NCI-H146 treated with DMSO at 0.1 percent for 48 hours (cell line): ENCODE measurements around the gene BATF2.
"Not testable (repeated sequence)": the region's sequence is repeated elsewhere in the genome, so short reads cannot be mapped to it uniquely, and the experiment has no call there.

Source experiments
- DNase-seq: peaks from one replicate; lab custom pipeline; 2025; ENCODE audit not compliant: unreplicated experiment; lab: John Stamatoyannopoulos, UW

The BATF2 gene, protein sequence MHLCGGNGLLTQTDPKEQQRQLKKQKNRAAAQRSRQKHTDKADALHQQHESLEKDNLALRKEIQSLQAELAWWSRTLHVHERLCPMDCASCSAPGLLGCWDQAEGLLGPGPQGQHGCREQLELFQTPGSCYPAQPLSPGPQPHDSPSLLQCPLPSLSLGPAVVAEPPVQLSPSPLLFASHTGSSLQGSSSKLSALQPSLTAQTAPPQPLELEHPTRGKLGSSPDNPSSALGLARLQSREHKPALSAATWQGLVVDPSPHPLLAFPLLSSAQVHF

DNA sequence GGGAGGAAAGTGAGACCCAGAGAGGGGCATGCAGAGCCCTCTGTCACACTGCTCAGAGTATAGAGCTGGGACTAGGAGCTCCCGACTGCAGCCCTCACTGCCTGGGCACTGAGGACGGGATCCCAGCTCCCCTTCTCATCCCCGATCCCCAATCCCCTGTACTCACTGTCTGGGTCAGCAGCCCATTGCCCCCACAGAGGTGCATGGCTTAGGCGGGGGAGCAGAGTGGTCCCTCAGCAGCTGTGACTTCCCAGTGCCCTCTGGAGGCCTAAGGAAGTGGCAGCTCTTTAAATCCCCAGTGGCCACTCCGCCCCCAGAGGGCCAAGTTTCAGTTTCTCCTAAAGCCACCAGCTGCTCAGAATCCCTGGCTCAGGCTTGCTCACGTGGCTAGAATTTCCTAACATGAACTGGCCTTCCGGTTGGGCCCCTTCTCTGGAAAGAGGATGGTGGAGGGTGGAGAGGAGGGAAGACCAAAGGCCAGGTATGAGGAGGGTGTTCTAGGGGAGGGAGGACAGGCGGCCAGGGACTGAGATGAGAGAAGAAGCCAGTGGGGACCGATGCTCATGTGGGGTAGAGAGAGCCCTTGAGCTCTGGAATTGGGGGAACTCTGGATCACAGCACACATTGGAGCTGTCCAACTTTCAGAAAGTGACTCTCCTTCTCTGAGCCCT lies at the start of gene BATF2:
BATF2 (minus strand) TSS at position 262 of the 671 bp plus-strand sequence; CDS start at position 205, 57 bp downstream.
- DNase-seq, result peak; percentile 48

GRCh38 chr11:65045728-65046127 lies 49.0 kb upstream of the BATF2 start:
- DNase-seq, result no peak

DNA sequence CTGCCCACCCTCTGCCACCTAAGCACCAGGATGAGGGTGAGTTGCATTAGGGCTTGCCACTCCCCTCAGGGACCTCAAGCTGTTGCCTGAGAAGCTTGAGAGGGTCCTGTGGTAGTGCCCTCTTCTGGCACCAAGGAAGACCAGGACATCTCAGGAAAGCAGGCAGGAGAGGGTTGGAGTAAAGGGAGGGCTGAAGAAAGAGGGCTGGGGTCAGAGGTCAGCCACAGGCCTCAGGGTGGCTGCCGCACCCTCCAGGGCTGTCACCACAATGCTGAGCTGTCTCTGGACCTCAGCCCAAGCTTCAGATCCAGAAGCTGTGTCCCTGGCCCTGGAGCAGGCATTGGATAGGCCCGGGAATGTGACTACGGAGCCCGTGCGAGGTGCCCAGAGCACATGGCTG lies 48.3 kb upstream of the BATF2 start:
- no peak for DNase-seq

GRCh38 chr11:65043881-65044501 lies 47.2 kb upstream of the BATF2 start:
- no peak for DNase-seq

DNA sequence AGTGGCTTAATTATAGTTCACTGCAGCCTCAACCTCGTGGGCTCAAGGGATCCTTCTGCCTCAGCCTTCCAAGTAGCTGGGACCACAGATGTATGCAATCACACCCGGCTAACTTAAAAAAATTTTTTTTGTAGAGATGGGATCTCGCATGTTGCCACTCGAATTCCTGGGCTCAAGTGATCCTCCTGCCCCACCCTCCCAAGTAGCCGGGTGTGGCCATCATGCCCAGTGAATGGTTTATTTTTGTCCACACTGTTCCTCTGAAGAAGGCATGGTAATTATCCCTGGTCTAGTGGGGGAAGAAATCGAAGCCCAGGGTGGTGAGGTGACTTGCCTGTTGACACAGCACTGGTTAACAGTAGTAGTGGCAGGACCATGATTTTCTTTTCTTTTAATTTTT lies 46.1 kb upstream of the BATF2 start:
- DNase-seq, result no peak

- DNase-seq, result peak; percentile 92
Measured at GRCh38 chr11:65040847-65041622, 44.3 kb upstream of the BATF2 start, which contains the start of gene SAC3D1. SAC3D1 (plus strand) TSS chr11:65041210; CDS start chr11:65041293, 83 bp downstream.

DNA sequence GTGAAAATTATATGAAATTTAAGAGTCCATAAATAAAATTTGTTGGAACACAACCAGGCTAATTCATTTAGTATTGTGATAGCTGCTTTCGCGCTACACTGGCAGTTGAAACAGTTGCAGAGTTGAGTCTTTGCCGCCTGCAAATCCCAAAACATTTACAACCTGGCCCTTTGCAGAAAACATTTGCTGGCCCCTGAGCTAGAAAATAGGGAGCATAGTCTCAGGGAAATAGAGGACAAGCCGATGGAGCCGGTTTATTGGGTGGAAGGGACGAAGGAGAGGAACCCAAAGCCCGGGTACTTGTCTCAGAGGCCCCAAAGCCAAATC lies 43.7 kb upstream of the BATF2 start:
- no peak for DNase-seq

DNA sequence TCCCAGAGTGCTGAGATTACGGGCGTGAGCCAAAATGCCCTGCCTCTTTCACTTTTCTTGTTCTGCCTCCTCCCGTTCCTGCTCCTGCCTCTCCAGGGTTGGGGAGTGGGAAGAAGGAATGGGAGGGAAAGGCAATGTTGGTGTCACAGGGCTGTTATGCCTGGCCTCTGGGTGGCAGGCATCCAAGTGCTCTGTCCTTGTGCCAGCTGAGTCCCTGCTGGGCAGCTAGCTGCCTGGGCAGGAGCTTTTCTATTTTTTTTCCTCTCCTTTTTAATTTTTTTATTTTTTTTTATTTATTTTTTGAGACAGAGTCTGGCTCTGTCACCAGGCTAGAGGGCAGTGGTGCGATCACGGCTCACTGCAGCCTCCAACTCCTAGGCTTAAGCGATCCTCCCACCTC lies 40.2 kb upstream of the BATF2 start:
- no peak for DNase-seq

DNA sequence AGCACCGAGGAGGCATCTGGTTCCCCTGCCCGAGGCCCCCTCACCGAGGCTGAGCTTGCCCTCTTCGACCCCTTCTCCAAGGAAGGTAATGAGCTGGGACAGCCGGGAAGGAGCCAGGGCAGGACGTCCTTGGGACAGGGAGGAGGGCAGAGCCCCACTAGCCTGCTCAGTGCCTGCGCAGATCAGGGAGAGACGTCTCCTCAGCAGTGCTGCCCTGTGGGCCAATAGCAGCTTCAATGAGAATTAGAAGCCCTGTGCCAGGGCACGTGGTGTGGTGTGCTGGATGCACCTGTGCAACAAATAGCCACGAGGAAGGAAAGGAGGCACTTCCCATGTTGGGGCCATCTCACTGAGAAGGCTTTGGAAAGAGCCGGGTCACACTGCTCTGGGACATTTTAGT lies 38.8 kb upstream of the BATF2 start:
- no peak for DNase-seq

GRCh38 chr11:65034423-65034822 lies 37.7 kb upstream of the BATF2 start:
- no peak for DNase-seq

DNA sequence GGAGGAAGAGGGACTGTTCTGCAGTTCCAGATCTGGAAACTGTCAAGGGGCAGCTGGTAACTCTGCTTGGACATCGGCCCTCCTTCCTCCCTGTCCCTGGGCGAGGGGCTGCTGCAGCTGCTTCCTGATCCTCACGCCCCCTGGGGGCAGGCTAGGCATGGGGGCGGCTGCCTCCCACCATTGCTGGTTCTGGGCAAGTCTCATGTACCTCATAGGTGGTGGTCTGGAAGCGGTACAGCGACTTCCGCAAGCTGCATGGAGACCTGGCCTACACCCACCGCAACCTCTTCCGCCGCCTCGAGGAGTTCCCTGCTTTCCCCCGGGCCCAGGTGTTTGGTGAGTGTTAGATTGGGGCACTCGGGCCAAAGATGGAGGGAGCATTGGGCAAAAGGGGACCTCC lies 35.4 kb upstream of the BATF2 start:
- no peak for DNase-seq

- DNase-seq, result peak; percentile 96
Measured at GRCh38 chr11:65027213-65028067, 30.7 kb upstream of the BATF2 start, which contains the start of gene SNX15. SNX15 (plus strand) TSS chr11:65027439; CDS start chr11:65027538, 99 bp downstream.

GRCh38 chr11:65026810-65027209 lies 30.0 kb upstream of the BATF2 start:
- DNase-seq, result no peak

- DNase-seq, result not testable (repeated sequence)
Measured at GRCh38 chr11:65023502-65023901, 26.7 kb upstream of the BATF2 start.

DNA sequence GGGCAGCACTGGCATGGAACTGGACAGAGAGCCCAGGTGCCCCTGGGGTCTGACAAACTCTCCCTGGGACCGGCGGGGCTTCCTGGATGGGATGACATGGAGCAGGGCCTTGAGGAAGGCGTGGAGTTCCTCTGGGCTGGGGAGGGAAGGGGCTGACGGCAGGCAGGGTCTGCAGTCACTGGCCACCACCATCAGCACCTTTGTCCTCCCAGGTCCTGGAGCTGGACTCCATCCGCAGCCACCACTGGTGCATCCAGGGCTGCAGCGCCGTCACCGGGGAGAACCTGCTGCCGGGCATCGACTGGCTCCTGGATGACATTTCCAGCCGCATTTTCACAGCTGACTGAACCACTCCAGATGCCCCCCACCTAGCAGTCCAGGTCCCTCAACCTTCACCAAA lies 24.7 kb upstream of the BATF2 start:
- no peak for DNase-seq

GRCh38 chr11:65021003-65021402 lies 24.2 kb upstream of the BATF2 start:
- no peak for DNase-seq

DNA sequence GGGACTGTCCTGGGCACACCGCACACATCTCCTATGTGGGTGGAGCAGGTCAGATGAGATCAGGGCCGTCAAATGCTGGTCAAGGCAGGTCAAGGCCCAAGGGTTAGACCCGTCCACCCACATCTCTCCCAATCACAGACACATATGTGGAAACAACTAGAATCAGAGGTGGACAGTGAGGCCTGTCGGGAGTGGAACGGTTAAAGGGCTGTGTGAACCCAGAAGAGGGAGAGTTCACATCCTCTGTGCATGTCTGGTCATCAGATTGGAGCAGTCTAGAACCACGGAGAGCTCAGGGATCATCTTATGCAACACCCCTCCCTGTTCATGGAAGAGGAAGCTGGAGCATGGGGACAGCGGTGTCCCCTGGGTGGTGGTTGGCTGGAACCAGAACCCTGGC lies 23.1 kb upstream of the BATF2 start:
- no peak for DNase-seq

DNA sequence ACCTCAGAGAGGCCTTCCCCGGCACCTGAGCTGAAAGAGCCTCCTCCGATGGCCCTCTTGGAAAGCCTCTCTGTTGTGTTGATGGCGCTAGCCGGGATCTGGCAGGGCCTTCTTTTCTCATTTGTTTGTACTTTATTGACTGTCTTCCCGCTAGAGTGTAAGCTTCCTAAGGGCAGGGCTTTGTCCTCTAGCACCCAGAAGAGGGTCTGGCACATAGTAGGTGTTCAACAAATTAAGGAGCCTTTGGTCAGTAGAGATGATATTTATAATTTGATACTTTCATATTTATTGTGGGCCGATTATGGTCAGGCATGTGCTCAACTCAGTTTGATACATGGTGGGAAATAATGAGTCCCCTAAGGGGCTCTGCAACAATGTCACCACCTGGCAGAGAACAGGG lies 21.2 kb upstream of the BATF2 start:
- DNase-seq, result no peak

- DNase-seq, result no peak
Measured at GRCh38 chr11:65016705-65017104, 19.9 kb upstream of the BATF2 start.

GRCh38 chr11:65014726-65015227 lies 18.0 kb upstream of the BATF2 start:
- DNase-seq, result no peak
